GM12873 (cell line): ENCODE results near the gene TRAF6.

Experiments
- TF ChIP-seq, protein P1 (sequence below): IDR thresholded peaks from 2 replicates; pipeline ENCODE4 v1.5.1; 2012; ENCODE audit warnings: low read depth, mild to moderate bottlenecking, moderate library complexity, low read length, control low read depth; ENCODE audit not compliant: insufficient read depth; ENCODE audit errors: missing control alignments

Gene TRAF6

DNA sequence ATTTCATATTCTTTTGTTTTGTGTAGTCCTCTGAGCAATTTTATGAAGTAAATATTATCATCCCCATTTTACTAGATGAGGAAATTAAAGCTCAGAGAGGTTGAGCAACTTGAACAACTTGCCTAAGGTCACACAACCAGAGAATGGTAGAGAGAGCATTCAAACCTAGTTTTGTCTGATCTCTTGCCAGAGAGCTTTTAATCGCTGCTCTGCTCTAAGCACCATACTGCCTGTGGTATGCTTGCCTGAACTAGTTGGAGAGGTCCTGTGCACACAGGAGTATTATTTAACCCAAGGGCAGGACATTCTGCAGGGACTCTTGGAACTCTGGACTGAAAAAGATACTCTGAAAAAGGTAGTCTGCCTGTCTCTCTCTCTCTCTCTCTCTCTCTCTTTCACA is 38.5 kb downstream of the TRAF6 start:
- TF ChIP-seq, protein P1, sequence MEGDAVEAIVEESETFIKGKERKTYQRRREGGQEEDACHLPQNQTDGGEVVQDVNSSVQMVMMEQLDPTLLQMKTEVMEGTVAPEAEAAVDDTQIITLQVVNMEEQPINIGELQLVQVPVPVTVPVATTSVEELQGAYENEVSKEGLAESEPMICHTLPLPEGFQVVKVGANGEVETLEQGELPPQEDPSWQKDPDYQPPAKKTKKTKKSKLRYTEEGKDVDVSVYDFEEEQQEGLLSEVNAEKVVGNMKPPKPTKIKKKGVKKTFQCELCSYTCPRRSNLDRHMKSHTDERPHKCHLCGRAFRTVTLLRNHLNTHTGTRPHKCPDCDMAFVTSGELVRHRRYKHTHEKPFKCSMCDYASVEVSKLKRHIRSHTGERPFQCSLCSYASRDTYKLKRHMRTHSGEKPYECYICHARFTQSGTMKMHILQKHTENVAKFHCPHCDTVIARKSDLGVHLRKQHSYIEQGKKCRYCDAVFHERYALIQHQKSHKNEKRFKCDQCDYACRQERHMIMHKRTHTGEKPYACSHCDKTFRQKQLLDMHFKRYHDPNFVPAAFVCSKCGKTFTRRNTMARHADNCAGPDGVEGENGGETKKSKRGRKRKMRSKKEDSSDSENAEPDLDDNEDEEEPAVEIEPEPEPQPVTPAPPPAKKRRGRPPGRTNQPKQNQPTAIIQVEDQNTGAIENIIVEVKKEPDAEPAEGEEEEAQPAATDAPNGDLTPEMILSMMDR, result no peak

DNA sequence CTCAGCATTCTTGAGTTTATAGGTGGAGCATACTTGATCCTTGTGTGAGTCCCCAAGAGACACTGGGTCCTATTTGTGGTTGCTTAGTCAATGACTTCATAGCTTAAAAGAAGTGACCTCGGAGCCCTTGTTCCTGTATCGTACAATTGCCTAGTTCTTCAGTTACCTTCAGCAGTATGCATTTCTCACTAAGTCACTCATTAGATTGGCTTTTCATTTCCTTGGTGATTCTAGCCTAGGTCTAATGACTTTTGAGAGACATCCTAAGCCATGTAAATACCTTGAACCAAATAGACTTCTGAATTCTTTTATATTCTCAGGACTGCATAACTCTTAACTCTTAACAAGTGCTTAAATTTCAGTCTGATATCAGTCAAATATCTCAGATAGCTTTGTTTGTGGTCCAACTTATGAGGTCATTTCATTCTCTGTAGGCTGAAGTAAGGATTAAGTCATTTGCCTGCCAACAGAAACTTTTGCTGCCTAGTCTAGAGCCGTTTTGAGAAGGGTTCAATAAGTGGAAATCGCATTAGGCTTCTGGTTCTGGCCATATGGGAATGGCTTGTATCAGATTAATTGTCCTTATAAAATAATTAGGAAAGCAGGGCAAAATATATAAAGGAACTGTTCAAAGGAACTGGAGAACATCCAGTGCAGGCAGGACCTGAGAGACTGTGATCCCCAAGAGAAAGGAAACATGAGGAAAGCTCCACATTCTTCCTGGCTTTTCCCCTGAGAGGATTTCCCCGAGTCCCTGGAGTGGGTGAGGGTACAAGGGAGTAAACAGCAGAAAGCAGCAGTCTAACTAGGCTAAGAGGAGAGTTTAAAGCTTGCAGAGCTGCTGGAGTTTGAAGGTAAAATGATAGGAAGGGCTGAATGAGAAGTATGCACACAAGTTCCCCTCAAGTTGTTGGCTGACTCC is 39.9 kb downstream of the TRAF6 start:
- TF ChIP-seq, protein P1, result no peak

DNA sequence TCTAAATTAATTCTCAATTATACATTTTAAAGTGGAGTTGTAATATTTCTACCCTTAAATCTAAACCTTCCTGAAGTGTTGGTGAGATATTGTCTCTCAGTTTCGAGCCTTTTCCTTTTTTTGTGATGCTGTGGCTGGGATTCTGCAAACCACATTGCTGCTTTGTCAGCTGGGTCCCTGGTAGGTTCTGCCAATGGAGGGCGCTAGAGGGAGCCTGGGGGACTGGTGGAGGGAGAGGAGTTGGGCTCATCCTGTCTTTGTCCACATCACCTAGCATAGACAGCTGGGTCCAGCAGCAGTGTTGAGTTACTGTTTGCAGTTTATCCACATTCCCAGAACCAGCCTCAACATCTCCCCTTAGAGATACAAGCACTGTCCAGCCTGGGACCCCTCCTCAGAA is 41.0 kb downstream of the TRAF6 start:
- TF ChIP-seq, protein P1, result peak; percentile 55

DNA sequence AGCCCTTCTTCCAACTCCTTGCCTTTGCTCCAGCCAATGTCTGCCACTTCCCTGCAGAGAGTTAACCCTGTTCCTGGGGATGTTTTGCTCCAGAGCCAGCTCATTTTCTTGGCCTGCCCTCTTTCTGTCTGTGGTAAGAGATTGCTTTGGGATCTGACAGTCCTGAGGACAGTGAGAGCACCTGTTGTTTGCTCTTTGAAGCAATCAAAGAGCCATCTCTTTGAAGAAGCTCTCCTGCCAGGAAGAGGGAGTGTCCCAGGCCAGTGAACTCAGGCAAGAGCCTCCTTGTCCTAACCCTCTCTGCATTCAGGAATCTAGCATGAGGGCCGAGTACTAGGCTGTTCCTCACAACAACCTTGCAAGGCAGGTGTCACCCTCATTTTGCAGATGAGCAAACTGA is 42.2 kb downstream of the TRAF6 start:
- TF ChIP-seq, protein P1, result no peak

DNA sequence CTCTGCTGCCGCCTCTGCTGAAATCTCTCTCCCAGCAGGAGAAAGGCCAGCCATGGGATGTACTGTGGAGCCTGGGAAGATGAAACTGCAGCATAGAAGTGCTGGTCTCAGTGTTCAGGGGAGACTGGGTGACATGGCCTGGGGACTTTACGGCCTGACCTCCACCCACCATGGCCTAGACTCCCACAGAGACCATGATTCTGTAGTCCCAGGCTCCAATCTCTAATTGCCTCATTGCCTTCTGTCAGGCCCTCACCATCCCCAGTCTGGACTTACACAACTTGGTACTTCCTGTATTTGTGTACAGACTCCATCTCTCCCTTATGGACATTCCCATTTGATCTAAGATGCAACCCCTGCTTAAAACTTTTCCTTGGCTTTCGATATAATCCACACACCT is 43.1 kb downstream of the TRAF6 start:
- TF ChIP-seq, protein P1, result no peak

DNA sequence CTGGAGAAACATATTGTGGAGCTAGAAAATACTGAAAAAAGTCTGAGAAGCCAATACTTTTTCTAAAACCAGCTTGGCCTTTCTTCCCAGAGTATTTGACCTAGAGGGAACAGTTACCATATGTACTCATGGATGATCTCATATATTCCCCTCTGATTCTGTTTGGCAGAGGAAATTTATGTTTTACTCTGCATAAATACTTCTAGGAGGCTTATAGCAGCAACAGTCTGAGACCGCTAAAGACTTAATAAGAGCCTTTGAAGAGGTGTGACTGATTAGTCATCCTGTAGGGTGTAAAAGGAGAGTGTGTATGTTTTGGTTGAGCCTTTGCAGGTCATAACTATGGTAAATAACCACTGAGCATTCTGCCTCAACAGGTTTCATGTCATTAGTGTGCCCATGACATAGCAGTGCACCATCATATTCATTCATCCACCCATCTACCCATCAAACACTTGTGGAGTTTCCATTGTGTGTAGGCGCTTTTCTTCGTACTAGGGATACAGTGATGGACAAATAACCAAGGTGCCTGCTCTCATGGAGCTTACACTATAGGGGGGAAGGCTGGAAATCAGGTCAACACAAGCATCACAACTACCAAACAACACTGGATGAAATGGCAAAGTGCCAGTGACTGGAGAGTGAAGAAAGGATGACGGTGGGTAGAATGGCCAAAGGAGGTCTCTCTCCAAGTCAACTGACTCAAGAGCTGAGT is 44.5 kb downstream of the TRAF6 start:
- TF ChIP-seq, protein P1, result no peak

DNA sequence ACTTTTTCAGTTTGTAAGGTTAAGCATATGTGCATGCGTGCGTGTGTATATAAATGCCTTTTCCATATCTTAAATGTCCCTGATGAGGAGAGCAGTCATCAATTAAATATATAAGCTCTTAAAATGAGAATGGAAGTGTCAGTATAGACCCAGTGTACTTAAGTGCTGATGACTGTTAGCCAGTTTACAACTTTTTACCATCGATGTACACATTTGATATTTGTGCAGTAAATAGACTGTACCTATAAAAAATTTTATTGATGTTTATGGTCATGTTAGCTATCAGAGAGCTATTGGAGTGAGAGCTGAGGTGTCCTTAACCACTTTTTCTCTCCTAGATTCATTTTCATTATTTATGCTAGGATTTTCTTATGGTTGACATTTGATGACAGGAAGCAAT is 45.4 kb downstream of the TRAF6 start:
- TF ChIP-seq, protein P1, result no peak
